GM19193 (cell line): ENCODE results near the gene RPP38.
A peak's percentile ranks its signal among the peaks of the same experiment; 100 is the strongest.

Experiments
- POLR2A ChIP-seq: IDR thresholded peaks from 4 replicates; pipeline ENCODE4 v1.6.1; 2011; ENCODE audit not compliant: insufficient read depth, insufficient read length; ENCODE audit errors: extremely low read depth

RPP38 gene, protein sequence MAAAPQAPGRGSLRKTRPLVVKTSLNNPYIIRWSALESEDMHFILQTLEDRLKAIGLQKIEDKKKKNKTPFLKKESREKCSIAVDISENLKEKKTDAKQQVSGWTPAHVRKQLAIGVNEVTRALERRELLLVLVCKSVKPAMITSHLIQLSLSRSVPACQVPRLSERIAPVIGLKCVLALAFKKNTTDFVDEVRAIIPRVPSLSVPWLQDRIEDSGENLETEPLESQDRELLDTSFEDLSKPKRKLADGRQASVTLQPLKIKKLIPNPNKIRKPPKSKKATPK

DNA sequence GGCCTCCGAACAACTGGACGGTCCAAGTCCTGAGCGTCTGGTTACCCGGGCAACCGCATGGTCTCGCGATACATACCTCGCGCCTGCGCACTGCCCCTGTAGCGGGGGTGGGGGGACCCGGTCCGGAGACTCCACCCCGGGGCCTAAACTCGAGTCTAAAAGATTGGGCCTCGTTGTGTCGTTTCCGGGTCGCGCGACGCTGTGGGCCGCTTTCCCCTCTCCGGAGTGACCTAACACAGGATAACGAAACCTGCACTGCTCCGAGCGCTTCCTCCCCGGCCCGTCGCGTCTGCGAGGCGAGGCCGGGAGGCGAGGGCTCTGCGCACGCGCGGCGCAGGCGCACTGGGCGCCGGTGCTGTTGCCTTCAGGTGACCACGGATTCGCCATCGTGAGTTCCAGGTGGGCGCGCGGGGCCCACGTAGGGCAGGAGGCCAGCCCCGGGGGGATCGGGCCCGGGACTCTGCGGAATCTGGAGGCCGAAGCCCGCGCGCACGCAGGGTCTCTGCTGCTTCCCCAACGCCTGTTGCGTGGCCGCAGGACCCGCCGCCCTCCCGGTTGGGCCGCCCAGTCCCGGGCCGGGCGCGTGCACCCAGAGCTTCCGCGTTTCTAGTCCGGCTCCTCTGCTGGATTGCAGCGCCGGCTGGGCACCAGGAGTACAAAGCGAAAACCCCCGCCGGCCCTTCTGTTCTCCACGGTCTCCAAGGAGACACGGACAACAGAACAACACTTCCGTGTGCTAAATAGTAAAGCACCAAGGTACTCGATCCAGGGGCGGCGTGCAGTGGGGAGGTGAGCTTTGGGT is at the start of gene RPP38:
Gene RPP38, plus strand, starts transcription at position 345 of the 802 bp plus-strand sequence. CDS start 5,960 bp downstream, outside the sequence.
- peak; percentile 94 for TF ChIP-seq POLR2A

DNA sequence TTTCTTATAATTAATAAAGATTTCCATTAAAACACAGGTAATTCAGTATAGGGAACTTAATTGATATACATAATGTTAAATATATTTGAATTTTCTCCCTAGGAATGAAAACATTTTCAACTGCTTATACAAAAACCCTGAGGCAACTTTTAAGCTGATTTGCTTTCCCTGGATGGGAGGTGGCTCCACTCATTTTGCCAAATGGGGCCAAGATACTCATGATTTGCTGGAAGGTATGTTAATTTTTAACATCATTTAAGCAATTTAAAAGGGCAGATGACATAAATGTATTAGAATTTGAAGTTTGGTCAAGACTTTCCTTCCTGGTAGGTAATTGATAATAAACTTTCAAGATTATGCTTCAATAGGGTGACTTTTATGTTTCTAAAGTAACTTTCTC is 47.6 kb upstream of the RPP38 start:
- no peak for TF ChIP-seq POLR2A

DNA sequence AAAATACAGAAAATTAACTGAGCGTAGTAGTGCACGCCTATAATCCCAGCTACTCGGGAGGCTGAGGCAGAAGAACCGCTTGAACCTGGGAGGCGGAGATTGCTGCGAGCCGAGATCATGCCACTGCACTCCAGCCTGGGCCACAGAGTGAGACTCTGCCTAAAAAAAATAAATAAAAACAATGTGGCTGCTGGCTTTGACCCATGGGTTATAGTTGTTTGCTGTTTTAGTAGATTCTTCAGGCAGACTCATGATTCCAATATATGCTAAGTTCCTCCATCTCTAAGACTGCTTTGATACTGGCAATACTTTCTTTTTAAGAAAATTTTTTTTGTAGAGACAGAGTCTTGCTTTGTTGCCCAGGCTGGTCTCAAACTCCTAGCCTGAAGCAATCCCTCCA is 45.0 kb upstream of the RPP38 start:
- no peak for TF ChIP-seq POLR2A

- no peak for TF ChIP-seq POLR2A
These were observed 44.1 kb upstream of the RPP38 start for GRCh38 chr10:15053061-15053460.

DNA sequence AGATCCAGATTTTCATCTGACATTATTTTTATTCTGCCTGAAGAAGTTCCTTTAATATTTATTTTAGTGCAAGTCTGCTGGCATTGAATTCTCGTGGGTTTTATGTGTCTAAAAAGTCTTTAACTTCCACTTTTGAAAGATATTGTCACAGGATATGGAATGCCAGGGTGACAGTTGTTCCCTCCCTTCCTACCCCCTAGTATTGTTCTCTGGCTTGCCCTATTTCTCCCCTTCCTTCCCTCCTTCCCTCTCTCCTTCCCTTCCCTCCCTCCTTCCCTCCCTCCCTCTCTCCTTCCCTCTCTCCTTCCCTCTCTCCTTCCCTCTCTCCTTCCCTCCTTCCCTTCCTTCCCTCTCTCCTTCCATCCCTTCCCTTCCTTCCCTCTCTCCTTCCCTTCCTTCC is 38.5 kb upstream of the RPP38 start:
- TF ChIP-seq POLR2A, result no peak

DNA sequence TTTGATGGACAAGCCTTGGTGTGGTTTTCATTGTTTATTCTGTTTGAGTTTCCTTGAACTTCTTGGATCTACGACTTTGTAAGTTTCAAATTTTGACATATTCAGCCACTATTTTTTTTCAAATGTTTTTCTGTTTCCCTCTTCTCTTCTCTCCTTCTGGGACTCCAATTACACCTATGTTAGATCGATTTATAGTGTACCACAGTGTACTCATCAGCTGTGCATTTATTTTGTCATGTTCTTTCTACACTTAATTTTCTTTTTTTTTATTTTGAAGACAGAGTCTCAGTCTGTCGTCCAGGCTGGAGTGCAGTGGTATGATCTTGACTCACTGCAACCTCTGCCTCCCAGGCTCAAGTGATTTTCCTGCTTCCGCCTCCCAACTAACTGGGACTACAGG is 37.2 kb upstream of the RPP38 start:
- no peak for TF ChIP-seq POLR2A

GRCh38 chr10:15060638-15061037 is 36.5 kb upstream of the RPP38 start:
- no peak for TF ChIP-seq POLR2A

DNA sequence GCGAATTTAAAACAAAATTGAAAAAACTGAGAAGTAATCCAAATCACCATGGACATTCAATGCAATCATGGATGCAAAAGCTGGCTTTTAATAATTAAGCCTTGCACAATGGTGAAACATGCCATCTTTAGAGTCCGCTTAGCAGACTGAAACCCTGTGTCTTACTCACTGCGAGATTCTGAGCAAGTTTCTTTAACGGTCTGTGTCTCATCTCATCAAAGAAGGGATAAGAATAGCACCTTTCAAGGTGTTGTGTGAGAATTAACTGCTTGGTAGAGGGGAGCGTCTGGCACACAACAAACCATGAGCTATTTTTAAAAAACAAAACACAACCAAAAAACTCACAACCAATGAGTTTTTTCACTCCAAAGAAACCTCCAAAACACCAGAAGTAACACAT is 30.0 kb upstream of the RPP38 start:
- TF ChIP-seq POLR2A, result no peak

- TF ChIP-seq POLR2A, result no peak
These were observed 28.4 kb upstream of the RPP38 start for GRCh38 chr10:15068802-15069201.

DNA sequence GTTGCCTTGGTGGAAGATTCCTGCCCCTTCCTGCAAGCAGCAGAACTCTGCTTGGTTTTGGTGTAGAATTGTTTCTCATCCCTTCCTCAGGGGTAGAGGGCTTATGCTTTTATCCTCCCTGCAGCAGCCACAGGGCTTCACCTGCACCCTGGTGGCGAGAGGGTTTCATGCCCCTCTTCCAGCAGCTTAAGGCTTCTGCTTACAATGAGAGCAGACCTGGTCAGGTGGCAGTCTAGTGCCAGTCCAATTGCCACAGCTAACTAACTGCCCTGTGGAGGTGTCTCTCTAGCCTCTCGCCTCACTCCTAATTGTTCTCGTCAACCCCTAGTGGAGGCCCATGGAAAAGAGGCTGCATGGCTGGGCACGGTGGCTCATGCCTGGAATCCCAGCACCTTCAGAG is 27.9 kb upstream of the RPP38 start:
- no peak for TF ChIP-seq POLR2A

DNA sequence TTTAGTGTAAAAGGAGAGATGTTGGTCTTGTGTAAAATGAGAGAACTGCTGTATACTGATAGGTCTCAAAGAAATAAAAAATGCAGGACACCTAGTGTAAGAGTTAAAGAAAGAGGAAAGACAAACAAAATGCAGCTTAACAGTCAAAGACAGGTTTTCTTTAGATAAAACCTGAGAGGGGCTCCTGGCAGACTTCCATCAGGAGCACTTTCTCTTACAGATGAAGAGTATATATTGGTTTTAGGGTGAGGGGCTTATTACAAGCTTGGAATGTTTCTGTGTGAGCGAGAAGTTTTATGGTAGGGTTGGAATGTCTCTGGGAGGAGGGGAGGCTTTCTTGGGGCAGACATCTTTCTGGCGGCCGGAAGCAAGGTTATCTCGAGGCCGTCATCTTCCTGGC is 24.8 kb upstream of the RPP38 start:
- no peak for TF ChIP-seq POLR2A

DNA sequence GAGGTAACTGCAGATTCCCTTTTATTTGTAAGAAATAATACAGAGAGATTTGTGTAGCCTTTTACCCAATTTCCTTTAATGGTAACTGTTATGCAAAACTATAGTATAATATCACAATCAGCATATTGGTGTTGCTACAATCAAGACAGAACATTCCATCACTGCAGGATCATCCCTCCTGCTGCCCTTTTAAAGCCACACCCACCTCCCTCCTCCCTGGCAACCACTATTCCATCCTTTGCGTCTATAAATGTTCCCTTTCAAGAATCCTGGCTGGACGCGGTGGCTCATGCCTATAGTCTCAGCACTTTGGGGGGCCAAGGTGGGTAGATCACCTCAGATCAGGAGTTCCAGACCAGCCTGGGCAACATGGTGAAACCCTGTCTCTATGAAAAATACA is 21.7 kb upstream of the RPP38 start:
- no peak for TF ChIP-seq POLR2A

DNA sequence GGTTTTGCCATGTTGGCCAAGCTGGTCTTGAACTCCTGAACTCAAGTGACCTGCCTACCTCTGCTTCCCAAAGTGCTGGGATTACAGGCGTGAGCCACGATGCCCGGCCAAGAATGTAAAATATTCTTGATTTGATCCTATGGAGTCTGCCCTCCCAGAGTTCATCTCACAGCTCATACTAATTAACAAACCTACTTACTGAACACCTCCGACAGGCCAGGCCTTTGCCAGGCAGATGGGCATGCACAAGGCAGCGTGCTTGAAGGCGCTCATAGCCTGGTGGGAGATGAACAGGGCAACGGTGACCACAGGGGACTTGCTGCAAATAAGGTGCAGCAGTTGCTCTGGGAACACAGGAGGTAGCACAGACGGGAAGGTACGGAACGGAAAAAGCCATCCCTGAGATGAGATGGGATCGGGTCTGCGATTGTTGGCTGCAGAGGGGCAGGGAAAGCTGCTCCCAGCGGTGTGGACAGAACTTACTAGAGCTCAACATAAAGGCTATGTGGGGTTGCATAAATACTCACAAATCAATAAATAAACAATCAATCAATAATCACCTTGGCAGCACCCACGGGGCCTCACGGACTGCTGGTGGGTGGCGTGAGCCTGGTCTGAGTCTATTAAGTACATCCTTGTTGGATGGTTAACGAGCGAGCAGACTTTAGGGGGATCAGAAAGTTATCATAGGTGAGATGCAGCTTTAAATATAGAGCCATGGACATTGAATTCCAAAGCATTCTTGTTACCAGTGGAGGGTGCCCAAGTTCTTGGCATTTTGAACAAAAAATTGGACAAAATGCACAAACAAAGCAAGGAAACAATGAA is 13.3 kb upstream of the RPP38 start:
- no peak for TF ChIP-seq POLR2A

DNA sequence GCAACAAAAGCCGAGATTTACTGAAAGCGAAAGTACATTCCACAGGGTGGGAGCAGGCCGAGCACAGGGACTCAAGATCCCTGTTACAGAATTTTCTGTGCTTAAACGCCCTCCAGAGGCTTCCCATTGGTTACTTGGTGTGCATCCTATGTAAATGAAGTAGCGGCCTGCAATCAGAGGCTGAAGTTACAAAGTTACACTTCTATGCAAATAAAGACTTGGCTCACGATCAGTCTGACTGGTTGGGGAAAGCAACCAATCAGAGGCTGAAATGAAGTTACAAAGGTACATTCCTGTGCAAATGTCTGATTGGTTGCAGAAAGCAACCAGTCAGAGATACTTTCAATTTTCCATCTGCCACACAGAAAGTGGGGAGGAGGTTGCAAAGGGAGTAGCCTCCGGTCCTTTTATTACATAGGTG is 12.6 kb upstream of the RPP38 start:
- TF ChIP-seq POLR2A, result no peak
